ENCODE data around the gene CHRNA5.

DNA sequence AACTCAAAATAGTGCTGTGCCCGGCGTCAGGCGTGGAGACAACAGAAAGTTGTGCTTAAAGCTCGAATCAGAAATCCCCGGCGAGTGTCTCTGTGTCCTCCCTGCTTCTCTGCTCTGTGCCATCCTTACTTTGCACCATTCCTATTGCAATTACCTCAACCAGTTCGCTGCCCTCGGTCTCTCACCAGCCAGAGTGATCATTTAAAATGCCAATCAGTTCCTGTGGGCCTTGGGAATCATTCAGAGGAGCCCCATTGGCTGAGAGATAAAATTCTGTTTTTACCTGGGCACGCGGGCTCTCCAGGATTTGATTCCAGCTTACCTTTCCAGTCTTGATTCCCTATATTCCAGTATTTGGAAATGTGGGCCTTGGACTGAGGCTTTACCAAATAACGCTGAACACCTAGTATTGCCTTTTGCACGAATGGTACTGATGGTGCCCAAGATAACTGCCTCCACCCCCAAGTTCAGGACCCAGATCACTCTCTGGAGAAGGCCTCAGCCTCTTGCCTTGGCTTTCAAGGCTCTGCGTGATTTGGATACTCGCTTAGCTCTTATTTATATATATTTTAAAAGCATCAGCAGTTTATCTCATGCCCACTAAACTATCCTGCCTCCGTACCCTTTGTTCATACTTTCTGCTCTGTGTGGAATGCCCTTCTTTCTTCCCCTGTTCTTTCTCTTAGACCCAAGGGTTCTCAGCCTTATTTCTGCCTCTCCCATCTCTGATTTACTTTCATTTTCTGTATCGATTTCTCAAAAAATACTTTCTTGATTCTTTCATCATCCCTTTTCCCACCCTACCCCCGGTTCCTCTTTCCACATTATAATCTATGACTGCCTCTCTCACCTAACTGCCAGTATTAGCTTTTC is 24.2 kb upstream of the CHRNA5 start:
- TF ChIP-seq, protein P1, sequence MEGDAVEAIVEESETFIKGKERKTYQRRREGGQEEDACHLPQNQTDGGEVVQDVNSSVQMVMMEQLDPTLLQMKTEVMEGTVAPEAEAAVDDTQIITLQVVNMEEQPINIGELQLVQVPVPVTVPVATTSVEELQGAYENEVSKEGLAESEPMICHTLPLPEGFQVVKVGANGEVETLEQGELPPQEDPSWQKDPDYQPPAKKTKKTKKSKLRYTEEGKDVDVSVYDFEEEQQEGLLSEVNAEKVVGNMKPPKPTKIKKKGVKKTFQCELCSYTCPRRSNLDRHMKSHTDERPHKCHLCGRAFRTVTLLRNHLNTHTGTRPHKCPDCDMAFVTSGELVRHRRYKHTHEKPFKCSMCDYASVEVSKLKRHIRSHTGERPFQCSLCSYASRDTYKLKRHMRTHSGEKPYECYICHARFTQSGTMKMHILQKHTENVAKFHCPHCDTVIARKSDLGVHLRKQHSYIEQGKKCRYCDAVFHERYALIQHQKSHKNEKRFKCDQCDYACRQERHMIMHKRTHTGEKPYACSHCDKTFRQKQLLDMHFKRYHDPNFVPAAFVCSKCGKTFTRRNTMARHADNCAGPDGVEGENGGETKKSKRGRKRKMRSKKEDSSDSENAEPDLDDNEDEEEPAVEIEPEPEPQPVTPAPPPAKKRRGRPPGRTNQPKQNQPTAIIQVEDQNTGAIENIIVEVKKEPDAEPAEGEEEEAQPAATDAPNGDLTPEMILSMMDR (IDR thresholded peaks at IDR 0.05): no peak
- TF ChIP-seq POLR2A (IDR thresholded peaks at IDR 0.05) (no peak), POLR2AphosphoS5 (IDR thresholded peaks at IDR 0.05) (no peak)
